DMS 273 (cell line): ENCODE data around the gene CRYBA4.

Source experiments
- DNase-seq: peaks from one replicate; lab custom pipeline; 2025; ENCODE audit not compliant: unreplicated experiment; lab: John Stamatoyannopoulos, UW

CRYBA4 gene

GRCh38 chr22:26621663-26622062, at the start of gene CRYBA4:
CRYBA4 (plus strand) TSS chr22:26621963; CDS start chr22:26622597, 634 bp downstream.
- DNase-seq, result no peak

GRCh38 chr22:26573026-26573662, 48.6 kb upstream of the CRYBA4 start:
- no peak for DNase-seq

GRCh38 chr22:26574001-26574723, 47.6 kb upstream of the CRYBA4 start:
- DNase-seq, result no peak

- no peak for DNase-seq
Measured at GRCh38 chr22:26576026-26576680, 45.6 kb upstream of the CRYBA4 start.

- DNase-seq, result no peak
Measured at GRCh38 chr22:26577081-26577480, 44.7 kb upstream of the CRYBA4 start.

GRCh38 chr22:26579331-26579886, 42.4 kb upstream of the CRYBA4 start:
- no peak for DNase-seq

- no peak for DNase-seq
Measured at GRCh38 chr22:26580240-26580962, 41.4 kb upstream of the CRYBA4 start.

GRCh38 chr22:26581026-26581425, 40.7 kb upstream of the CRYBA4 start:
- DNase-seq, result no peak

GRCh38 chr22:26581633-26582168, 40.1 kb upstream of the CRYBA4 start:
- DNase-seq, result no peak

GRCh38 chr22:26584010-26584409, 37.8 kb upstream of the CRYBA4 start:
- DNase-seq, result no peak

- DNase-seq, result peak; percentile 79
Measured at GRCh38 chr22:26585104-26585790, 36.5 kb upstream of the CRYBA4 start.

GRCh38 chr22:26586556-26587325, 35.0 kb upstream of the CRYBA4 start:
- no peak for DNase-seq

- no peak for DNase-seq
Measured at GRCh38 chr22:26587991-26588613, 33.7 kb upstream of the CRYBA4 start.

GRCh38 chr22:26588729-26589366, 32.9 kb upstream of the CRYBA4 start:
- DNase-seq, result no peak

GRCh38 chr22:26589367-26589844, 32.4 kb upstream of the CRYBA4 start:
- peak; percentile 46 for DNase-seq

GRCh38 chr22:26589845-26590736, 31.7 kb upstream of the CRYBA4 start, which contains the start of gene TPST2:
TPST2 (minus strand) TSS chr22:26590132; CDS start chr22:26541630, 48,502 bp downstream.
- DNase-seq, result peak; percentile 85

GRCh38 chr22:26592421-26592891, 29.3 kb upstream of the CRYBA4 start:
- no peak for DNase-seq
